GM12878 (cell line): ENCODE results near the gene SCN8A. TPM values are rescaled to one million over a fixed set of nuclear protein-coding genes. Genes with fewer than 3 reads are reported as not detected.

Source experiments
- ATAC-seq: fragments of 200-7000 bp; cut with Tn5 transposase; 3 replicates; pipeline ENCODE4 v1.9.1; 2020; ENCODE audit warnings: mild to moderate bottlenecking, moderate library complexity
- BruUV-seq: library from RNA; stranded (reverse); fragments of 400-500 nt; replicated peaks from 2 replicates; lab custom pipeline; 2021; lab: Mats Ljungman, UMichigan
- CTCF ChIA-PET: fragments of 300-600 bp; sonication (Branson Sonifier 250); formaldehyde crosslinking; extraction: SDS; loops from one replicate; lab custom pipeline; 2021; ENCODE audit warnings: inconsistent platforms; lab: Yijun Ruan, JAX
- POLR2A ChIA-PET: fragments of 350-600 bp; formaldehyde crosslinking; extraction: SDS; loops from one replicate; lab custom pipeline; 2021; ENCODE audit warnings: inconsistent platforms; lab: Charles Lee
- RAD21 ChIA-PET: fragments of 300-600 bp; sonication (Branson Sonifier 250); formaldehyde crosslinking; loops from one replicate; lab custom pipeline; 2023; ENCODE audit warnings: antibody characterized with exemption; ENCODE audit not compliant: unreplicated experiment; lab: Charles Lee
- SMC1A ChIA-PET: fragments of 300-600 bp; sonication (Branson Sonifier 250); formaldehyde crosslinking; loops from one replicate; lab custom pipeline; 2023; ENCODE audit not compliant: unreplicated experiment, uncharacterized antibody; lab: Charles Lee
- DNase-seq: peaks from one replicate; pipeline ENCODE4 v3.0.0-alpha.2; 2011; ENCODE audit warnings: low read depth, low spot score
- FAIRE-seq: peaks from 3 replicates; lab custom pipeline; 2011; peaks lifted over from hg19 to GRCh38; lab: Jason Lieb, UNC
- H2AFZ ChIP-seq: 2 replicates; pipeline ENCODE4 v1.6.0; 2011; ENCODE audit warnings: low read depth, low read length, control low read depth; ENCODE audit not compliant: control insufficient read depth
- H3K27ac ChIP-seq: 2 replicates; pipeline ENCODE4 v1.5.1; 2011; ENCODE audit warnings: control low read depth; ENCODE audit not compliant: control insufficient read depth, insufficient read depth
- H3K27me3 ChIP-seq, 2 experiments: replicated peaks in 1 of 2; 2 replicates each; pipeline versions ENCODE4 v1.6.0 to v1.6.1; 2011; ENCODE audit warnings: low read length in 1 of 2; ENCODE audit not compliant: control insufficient read depth in 2 of 2, insufficient read depth in 2 of 2
- H3K36me3 ChIP-seq, 2 experiments: 2 replicates each; pipeline ENCODE4 v1.5.1; 2011; ENCODE audit warnings: low read length in 1 of 2; ENCODE audit not compliant: control insufficient read depth in 2 of 2, insufficient read depth in 2 of 2
- H3K4me1 ChIP-seq: 2 replicates; pipeline ENCODE4 v1.6.1; 2011; ENCODE audit warnings: mild to moderate bottlenecking, low read length, moderate library complexity, mixed read lengths; ENCODE audit not compliant: control insufficient read depth, insufficient read depth
- H3K4me2 ChIP-seq: 2 replicates; pipeline ENCODE4 v1.6.0; 2011; ENCODE audit warnings: control low read depth; ENCODE audit not compliant: control insufficient read depth, insufficient read depth
- H3K4me3 ChIP-seq: fragments of 200-600 bp; sonication (generic); 2 replicates; pipeline ENCODE4 v1.5.1; 2016
- H3K79me2 ChIP-seq: 2 replicates; pipeline ENCODE4 v1.6.0; 2011; ENCODE audit warnings: low read length; ENCODE audit not compliant: control insufficient read depth, insufficient read depth
- H3K9ac ChIP-seq: 2 replicates; pipeline ENCODE4 v1.8.0; 2011; ENCODE audit warnings: low read length, control low read depth, mixed read lengths; ENCODE audit not compliant: control insufficient read depth, insufficient read depth
- H3K9me3 ChIP-seq: replicated peaks from 3 replicates; pipeline ENCODE4 v1.5.1; 2011; ENCODE audit warnings: mild to moderate bottlenecking, low read length; ENCODE audit not compliant: control insufficient read depth, insufficient read depth
- H4K20me1 ChIP-seq: 2 replicates; pipeline ENCODE4 v1.6.0; 2011; ENCODE audit not compliant: control insufficient read depth, insufficient read depth
- CUX1 ChIP-seq: IDR thresholded peaks from 2 replicates; pipeline ENCODE4 v1.6.1; 2012; ENCODE audit warnings: improper control_type of control experiment, low read depth, low read length; ENCODE audit not compliant: insufficient replicate concordance
- NRF1 ChIP-seq: conservative IDR thresholded peaks from 2 replicates; pipeline ENCODE4 v1.6.1; 2011; ENCODE audit warnings: mild to moderate bottlenecking, low read depth, low read length, improper control_type of control experiment
- RCOR1 ChIP-seq: conservative IDR thresholded peaks from 2 replicates; pipeline ENCODE4 v1.6.1; 2012; ENCODE audit warnings: low read depth, low read length, improper control_type of control experiment
- SMC3 ChIP-seq: IDR thresholded peaks from 2 replicates; pipeline ENCODE4 v1.6.1; 2011; ENCODE audit warnings: low read length, improper control_type of control experiment, borderline replicate concordance
- SP1 ChIP-seq: IDR thresholded peaks from one replicate; pipeline ENCODE4 v1.6.1; 2011; ENCODE audit warnings: low read depth, low read length
- WGBS: methylation state at CpG from one replicate; pipeline ENCODE4 v1.1.6; 2016; ENCODE audit warnings: low lambda C conversion rate; ENCODE audit not compliant: insufficient replicate concordance, insufficient coverage; ENCODE audit errors: missing lambda C conversion rate; 5-methylcytosine and 5-hydroxymethylcytosine counted together
- in situ Hi-C: fragments of 300-500 bp; cut with MboI; formaldehyde crosslinking; loops from 9 replicates; pipeline ENCODE4 v1.14.3; 2018; ENCODE audit warnings: mixed read lengths
- intact Hi-C: fragments of 100-400 bp; cut with micrococcal nuclease; formaldehyde crosslinking; loops from one replicate; pipeline ENCODE4 v1.14.2; 2022; ENCODE audit not compliant: unreplicated experiment
- polyA plus RNA-seq, 11 experiments: library from polyadenylated mRNA; depleted of rRNA in 4 of 11; unstranded in 6 of 11; stranded (reverse) in 5 of 11; fragments of >200 nt; fragmentation: Nextera tagmentation in 4 of 11; fragmentation: Illumina TruSeq in 1 of 11; extraction: Ambion mirVana in 4 of 11; extraction: Trizol in 1 of 11; gene quantifications; 1 replicate in 1 of 11; 2 replicates in 10 of 11; pipeline versions ENCODE4 v1.2.1 to v1.2.3, GENCODE V29; 2011 to 2016; ENCODE audit warnings: inconsistent platforms in 2 of 11, missing spikeins in 2 of 11, low read depth in 1 of 11
- total RNA-seq, 4 experiments: library from RNA; depleted of rRNA in 3 of 4; stranded (reverse); fragments of >200 nt in 3 of 4; fragmentation: Illumina TruSeq in 1 of 4; extraction: Trizol in 1 of 4; gene quantifications; 2 replicates each; pipeline versions ENCODE4 v1.2.1 to v1.2.3, GENCODE V29; 2013 to 2021

The SCN8A gene
- total and polyA plus RNA-seq, 10 of the 15 experiments (the other 5 are each of a cell fraction or from before 2014, with no cell fraction given) = 0.02 to 0.23 (median 0.06) TPM; not detected in 2

- ChIA-PET RAD21 (no interaction called here), CTCF (no interaction called here), POLR2A (no interaction called here), SMC1A (no interaction called here)
- no peak overlapping the region for H3K9ac ChIP-seq
- intact Hi-C loops (no loop called here), in situ Hi-C loops (no loop called here)
- DNase-seq (no peak), FAIRE-seq (no peak), ATAC-seq (no peak)
- no peaks in the 10 kb centered on the region; a peak in 3 of 4 replicates for H3K27me3 ChIP-seq
- TF ChIP-seq RCOR1 = no peak
- TF ChIP-seq CUX1 = no peak
- no peak for TF ChIP-seq NRF1
- TF ChIP-seq SMC3 = no peak
- no peak for TF ChIP-seq SP1
- H3K36me3 ChIP-seq = no peaks in the 10 kb centered on the region
- no peaks in the 10 kb centered on the region for H3K4me1 ChIP-seq
- no peak overlapping the region for H3K4me3 ChIP-seq
- H3K4me2 ChIP-seq = no peak overlapping the region
- no peaks in the 10 kb centered on the region for H3K79me2 ChIP-seq
- H4K20me1 ChIP-seq = no peaks in the 10 kb centered on the region
- no TSS peak for BruUV-seq
- 0% methylated on average over 4 of the region's 4 CpGs for WGBS
- H3K27ac ChIP-seq = no peak overlapping the region
- H3K9me3 ChIP-seq = no peaks in the 10 kb centered on the region
- no peak overlapping the region for H2AFZ ChIP-seq
Observed at GRCh38 chr12:51689983-51690382, 99.0 kb downstream of the SCN8A start.
